LNCAP (cell line): ENCODE measurements around the gene CCDC82.

Experiments
- CTCF ChIP-seq: fragments of 450-650 bp; IDR thresholded peaks from 2 replicates; pipeline ENCODE4 v1.5.1; 2017; ENCODE audit warnings: mild to moderate bottlenecking

Gene CCDC82

DNA sequence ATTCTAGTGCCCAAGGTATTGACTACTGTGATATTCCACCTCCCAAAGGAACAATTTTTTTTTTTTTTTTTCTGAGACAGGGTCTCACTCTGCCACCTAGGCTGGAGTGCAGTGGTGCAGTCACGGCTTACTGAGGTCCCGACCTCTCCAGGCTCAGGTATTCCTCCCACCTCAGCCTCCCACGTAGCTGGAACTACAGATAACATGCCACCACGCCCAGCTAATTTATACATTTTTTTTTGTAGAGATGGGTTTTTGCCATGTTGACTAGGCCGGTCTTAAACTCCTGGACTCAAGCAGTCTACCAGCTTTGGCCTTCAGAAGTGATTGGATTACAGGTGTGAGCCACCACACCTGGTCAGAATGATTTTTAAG, 80.1 kb downstream of the CCDC82 start:
- no peak for TF ChIP-seq CTCF

DNA sequence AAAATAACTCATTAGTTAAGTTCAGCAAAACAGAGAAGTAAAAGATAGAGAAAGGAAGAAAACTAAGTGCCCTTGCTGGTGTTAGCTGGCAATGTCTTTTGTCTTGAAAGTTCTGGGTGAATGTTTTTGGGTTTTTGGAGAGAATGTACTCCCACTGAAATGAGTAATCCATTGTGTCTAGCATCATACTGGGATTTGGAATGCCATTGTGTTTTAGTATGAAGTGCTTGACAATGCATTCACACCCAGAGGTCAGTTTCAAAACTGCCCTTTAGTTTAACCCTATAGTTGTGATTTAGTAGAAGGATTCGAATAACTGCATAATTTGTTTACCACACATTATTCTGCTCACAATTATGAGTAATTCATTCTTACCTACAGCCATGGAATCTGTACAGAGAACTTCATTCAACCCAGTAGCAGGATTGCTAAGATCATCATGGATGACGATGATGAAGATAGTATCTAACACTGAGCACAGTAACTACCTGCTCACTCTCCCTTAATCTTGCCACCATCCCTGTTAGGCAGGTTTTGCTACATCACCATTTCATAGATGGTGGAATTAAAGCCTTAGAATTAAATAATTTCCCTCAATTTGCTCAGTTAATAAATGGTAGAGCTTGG, 80.6 kb downstream of the CCDC82 start:
- TF ChIP-seq CTCF, result no peak

- TF ChIP-seq CTCF, result no peak
Observed at GRCh38 chr11:96307776-96308140, 82.0 kb downstream of the CCDC82 start.

DNA sequence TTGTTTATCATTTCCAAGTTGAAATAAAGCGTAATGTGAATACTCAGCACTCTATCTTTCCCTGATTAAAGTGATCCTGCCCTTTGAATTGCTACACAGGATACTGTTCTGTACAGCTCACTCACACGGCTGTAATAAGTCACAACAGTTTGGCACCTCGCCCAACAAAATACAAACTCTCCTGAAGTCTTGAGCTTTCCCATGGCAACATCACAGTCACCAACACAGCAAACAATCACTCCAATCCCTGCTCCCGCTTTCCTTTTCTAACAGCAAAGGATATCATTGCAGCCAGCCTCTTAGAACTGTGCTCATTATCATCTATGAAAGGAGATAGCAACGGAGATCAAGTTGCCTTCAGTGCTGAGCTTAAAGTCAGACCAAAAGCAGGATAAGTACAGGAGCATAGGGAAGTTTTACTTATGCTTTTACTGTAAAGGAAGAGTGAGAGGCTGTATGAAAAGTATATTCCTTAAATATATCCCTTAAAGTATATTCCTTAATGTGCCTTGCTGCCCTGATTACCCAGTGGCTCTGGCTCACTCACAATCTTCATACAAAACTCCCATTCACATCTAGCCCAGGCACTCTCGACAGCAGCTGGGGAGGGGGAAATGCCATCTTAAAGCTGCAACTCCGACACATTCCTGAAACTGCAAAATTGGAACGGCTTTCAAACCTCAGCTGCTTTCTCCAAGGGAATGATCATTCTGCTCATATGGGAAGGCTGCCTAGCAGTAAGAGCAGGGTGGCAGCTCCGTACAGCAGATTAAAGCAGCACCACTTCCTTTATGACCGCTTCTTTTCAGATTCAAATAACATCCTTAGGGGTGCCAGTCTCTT, 82.6 kb downstream of the CCDC82 start:
- TF ChIP-seq CTCF, result no peak

DNA sequence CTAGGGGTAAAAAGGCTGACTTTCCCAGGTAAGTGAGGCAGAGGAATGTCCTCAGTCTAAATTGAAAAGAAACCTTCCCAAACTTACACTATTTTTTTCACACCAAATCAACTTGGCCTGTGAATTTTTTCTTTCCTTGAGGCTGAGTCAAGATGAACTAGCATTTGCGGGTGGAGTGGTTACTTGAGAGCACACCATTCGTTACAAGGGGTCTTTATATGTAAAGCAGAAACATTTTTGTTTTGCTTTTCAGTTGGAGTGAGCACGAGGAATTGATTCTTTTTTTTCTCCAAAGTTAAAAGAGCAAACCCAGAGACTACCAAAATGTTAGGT, 83.1 kb downstream of the CCDC82 start:
- TF ChIP-seq CTCF, result no peak

- no peak for TF ChIP-seq CTCF
Observed at GRCh38 chr11:96306071-96306470, 83.6 kb downstream of the CCDC82 start.

GRCh38 chr11:96303980-96304379, 85.7 kb downstream of the CCDC82 start:
- TF ChIP-seq CTCF, result no peak

DNA sequence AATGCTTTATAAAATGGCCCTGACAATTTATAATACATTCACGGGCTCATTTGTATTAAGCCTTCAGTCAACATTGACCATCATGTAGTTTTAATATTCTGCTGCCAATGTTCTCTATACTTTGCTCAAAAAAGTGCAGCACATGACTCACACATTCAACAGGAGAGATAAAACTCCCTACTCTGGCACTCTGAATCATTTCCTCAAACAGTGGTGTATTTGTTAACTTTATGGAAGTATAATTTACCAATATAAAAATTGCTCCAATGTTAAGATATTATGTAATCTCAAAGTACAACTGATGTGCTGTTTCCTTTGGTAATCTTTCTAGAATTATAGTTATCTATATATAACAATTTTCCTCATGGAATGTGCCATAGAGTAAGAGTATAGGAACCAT, 86.6 kb downstream of the CCDC82 start:
- no peak for TF ChIP-seq CTCF
